HG03097 (cell line): ENCODE measurements around the gene TLN1.
A peak's percentile ranks its signal among the peaks of the same experiment; 100 is the strongest.

Experiments used
- ATAC-seq: cut with Tn5 transposase; IDR thresholded peaks from one replicate; pipeline ENCODE4 v1.9.1; 2021; ENCODE audit not compliant: unreplicated experiment, low FRiP score

The TLN1 gene

GRCh38 chr9:35666045-35666444 is 66.0 kb downstream of the TLN1 start:
- ATAC-seq: no peak

GRCh38 chr9:35665471-35665818 is 66.5 kb downstream of the TLN1 start:
- no peak for ATAC-seq

- ATAC-seq: peak; percentile 64
Observed at GRCh38 chr9:35664531-35665470, 67.2 kb downstream of the TLN1 start, which contains the start of gene ARHGEF39. ARHGEF39 (minus strand) TSS chr9:35665195; CDS start chr9:35665169, 26 bp downstream.

- no peak for ATAC-seq
Observed at GRCh38 chr9:35662437-35662836, 69.6 kb downstream of the TLN1 start.

- no peak for ATAC-seq
Observed at GRCh38 chr9:35661756-35662350, 70.1 kb downstream of the TLN1 start.

- no peak for ATAC-seq
Observed at GRCh38 chr9:35660966-35661415, 71.0 kb downstream of the TLN1 start.

GRCh38 chr9:35659340-35659739 is 72.7 kb downstream of the TLN1 start:
- ATAC-seq: no peak

GRCh38 chr9:35658968-35659220 is 73.1 kb downstream of the TLN1 start:
- ATAC-seq: peak; percentile 3

GRCh38 chr9:35658137-35658967 is 73.6 kb downstream of the TLN1 start, which contains the start of gene CCDC107:
CCDC107 (plus strand) TSS chr9:35658292; CDS start chr9:35658380, 88 bp downstream.
- ATAC-seq: peak; percentile 65

- peak; percentile 71 for ATAC-seq
Observed at GRCh38 chr9:35657546-35658136, 74.4 kb downstream of the TLN1 start, which contains the start of gene RMRP. RMRP (minus strand) TSS chr9:35658019.

- ATAC-seq: no peak
Observed at GRCh38 chr9:35656831-35657545, 75.0 kb downstream of the TLN1 start.

- no peak for ATAC-seq
Observed at GRCh38 chr9:35656348-35656747, 75.6 kb downstream of the TLN1 start.

GRCh38 chr9:35653611-35654010 is 78.4 kb downstream of the TLN1 start:
- ATAC-seq: no peak

- ATAC-seq: no peak
Observed at GRCh38 chr9:35652829-35653209, 79.2 kb downstream of the TLN1 start.

- ATAC-seq: no peak
Observed at GRCh38 chr9:35651956-35652828, 79.8 kb downstream of the TLN1 start.

- no peak for ATAC-seq
Observed at GRCh38 chr9:35650341-35651158, 81.4 kb downstream of the TLN1 start, which contains the start of gene SIT1. SIT1 (minus strand) TSS chr9:35650931; CDS start chr9:35650853, 78 bp downstream.

- ATAC-seq: no peak
Observed at GRCh38 chr9:35649431-35650340, 82.3 kb downstream of the TLN1 start.
